ENCODE results near the gene CPT1B. TPM values are rescaled to one million over a fixed set of nuclear protein-coding genes. Genes with fewer than 3 reads are reported as not detected.
"Not testable (repeated sequence)": the region's sequence is repeated elsewhere in the genome, so short reads cannot be mapped to it uniquely, and the experiment has no call there.

Gene CPT1B
- total RNA-seq, 1 donor from 2014 or later = 32.7 TPM

- Histone ChIP-seq H3K27me3 (ENCODE audit: insufficient read depth, low read length) (peaks cover 23% of the 10 kb centered on the region), H3K9me3 (ENCODE audit: insufficient read depth, low read depth, low read length) (no peaks in the 10 kb centered on the region), H3K27ac (ENCODE audit: low read depth, low read length) (no peak overlapping the region), H3K4me3 (ENCODE audit: insufficient read depth, low read depth, low read length) (no peak overlapping the region), H3K9ac (ENCODE audit: low read length) (no peak overlapping the region), H4K20me1 (ENCODE audit: insufficient read depth, low read length) (no peaks in the 10 kb centered on the region), H3K79me2 (ENCODE audit: insufficient read depth, low read length) (no peaks in the 10 kb centered on the region), H3K36me3 (ENCODE audit: insufficient read depth, low read length) (no peaks in the 10 kb centered on the region), H2AFZ (ENCODE audit: low read depth, low read length) (no peak overlapping the region), H3K4me1 (ENCODE audit: insufficient read depth, low read length) (peaks cover 14% of the 10 kb centered on the region), H3K4me2 (ENCODE audit: low read length) (no peak overlapping the region)
- no peaks in the 10 kb centered on the region for H3K36me3 Mint-ChIP-seq (ENCODE audit: low read depth, unreplicated experiment)
- DNase-seq (ENCODE audit: low read depth) (no peak), FAIRE-seq (no peak)
- TF ChIP-seq EZH2 (IDR thresholded peaks at IDR 0.05; ENCODE audit: insufficient read depth, low read length) = no peak
- peaks cover 15% of the 10 kb centered on the region for H3K27me3 Mint-ChIP-seq (ENCODE audit: low read depth, unreplicated experiment)
- H3K4me3 Mint-ChIP-seq (ENCODE audit: unreplicated experiment) = no peak overlapping the region
- peaks cover 4% of the 10 kb centered on the region for H3K4me1 Mint-ChIP-seq (ENCODE audit: low read depth, unreplicated experiment)
- H3K27ac Mint-ChIP-seq (ENCODE audit: unreplicated experiment) = no peak overlapping the region
- peaks cover 4% of the 10 kb centered on the region for H3K9me3 Mint-ChIP-seq (ENCODE audit: unreplicated experiment)
These were observed 43.1 kb downstream of the CPT1B start for GRCh38 chr22:50535113-50535512.

- not testable (repeated sequence) for H3K4me3 ChIP-seq (ENCODE audit: insufficient read depth, low read depth, low read length); H3K4me1 Mint-ChIP-seq (ENCODE audit: low read depth, unreplicated experiment); H3K4me3 Mint-ChIP-seq (ENCODE audit: unreplicated experiment); H3K9me3 Mint-ChIP-seq (ENCODE audit: unreplicated experiment); H3K79me2 ChIP-seq (ENCODE audit: insufficient read depth, low read length); H4K20me1 ChIP-seq (ENCODE audit: insufficient read depth, low read length); H3K36me3 ChIP-seq (ENCODE audit: insufficient read depth, low read length); H3K27ac Mint-ChIP-seq (ENCODE audit: unreplicated experiment); H2AFZ ChIP-seq (ENCODE audit: low read depth, low read length); FAIRE-seq; H3K27ac ChIP-seq (ENCODE audit: low read depth, low read length); H3K4me2 ChIP-seq (ENCODE audit: low read length); H3K36me3 Mint-ChIP-seq (ENCODE audit: low read depth, unreplicated experiment); H3K9me3 ChIP-seq (ENCODE audit: insufficient read depth, low read depth, low read length); H3K9ac ChIP-seq (ENCODE audit: low read length)
- peaks cover 15% of the 10 kb centered on the region for H3K27me3 Mint-ChIP-seq (ENCODE audit: low read depth, unreplicated experiment)
- peak; percentile 54 for DNase-seq (ENCODE audit: low read depth)
- peaks cover 11% of the 10 kb centered on the region for H3K4me1 ChIP-seq (ENCODE audit: insufficient read depth, low read length)
- H3K27me3 ChIP-seq (ENCODE audit: insufficient read depth, low read length) = peaks cover 32% of the 10 kb centered on the region
These were observed 44.1 kb downstream of the CPT1B start for GRCh38 chr22:50533856-50534711.

DNA sequence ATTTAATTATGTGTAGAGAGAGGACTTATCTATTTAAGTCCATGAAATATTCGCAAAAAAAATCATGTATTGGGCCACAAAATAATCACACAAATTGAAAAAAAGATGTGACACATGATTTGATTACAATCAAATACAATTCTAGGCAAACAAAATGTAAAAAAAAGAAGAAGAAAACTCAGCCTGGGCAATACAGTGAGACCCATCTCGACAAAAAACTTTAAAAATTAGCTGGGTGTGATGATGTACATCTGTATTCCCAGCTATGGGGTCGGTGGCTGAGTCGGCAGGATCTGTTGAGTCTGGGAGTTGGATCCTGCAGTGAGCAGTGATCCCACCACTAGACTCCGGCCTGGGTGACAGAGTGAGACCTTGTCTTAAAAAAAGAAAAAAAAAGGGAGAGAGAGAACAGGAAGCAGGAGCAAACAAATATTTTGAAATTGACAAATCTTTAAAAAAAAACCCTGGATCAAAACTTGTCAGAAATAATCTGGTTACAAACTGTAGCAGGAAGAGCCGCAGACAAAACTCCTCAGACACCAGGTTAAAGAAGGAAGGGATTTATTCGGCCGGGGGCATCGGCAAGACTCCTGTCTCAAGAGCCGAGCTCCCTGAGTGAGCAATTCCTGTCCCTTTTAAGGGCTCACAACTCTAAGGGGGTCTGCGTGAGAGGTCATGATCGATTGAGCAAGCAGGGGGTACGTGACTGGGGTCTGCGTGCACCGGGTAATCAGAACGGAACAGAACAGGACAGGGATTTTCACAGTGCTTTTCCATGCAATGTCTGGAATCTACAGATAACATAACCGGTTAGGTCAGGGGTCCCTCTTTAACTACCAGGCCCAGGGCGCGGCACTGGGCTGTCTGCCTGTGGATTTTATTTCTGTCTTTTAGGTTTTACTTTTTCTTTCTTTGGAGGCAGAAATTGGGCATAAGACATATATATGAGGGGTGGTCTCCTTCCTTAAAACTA is 45.1 kb downstream of the CPT1B start:
- Histone ChIP-seq H3K9me3 (ENCODE audit: insufficient read depth, low read depth, low read length) (no peaks in the 10 kb centered on the region), H3K4me2 (ENCODE audit: low read length) (no peak overlapping the region), H4K20me1 (ENCODE audit: insufficient read depth, low read length) (peaks cover 10% of the 10 kb centered on the region), H3K4me3 (ENCODE audit: insufficient read depth, low read depth, low read length) (no peak overlapping the region), H3K36me3 (ENCODE audit: insufficient read depth, low read length) (no peaks in the 10 kb centered on the region), H3K27ac (ENCODE audit: low read depth, low read length) (no peak overlapping the region), H3K27me3 (ENCODE audit: insufficient read depth, low read length) (peaks cover 33% of the 10 kb centered on the region), H3K9ac (ENCODE audit: low read length) (no peak overlapping the region), H3K4me1 (ENCODE audit: insufficient read depth, low read length) (peaks cover 11% of the 10 kb centered on the region), H3K79me2 (ENCODE audit: insufficient read depth, low read length) (no peaks in the 10 kb centered on the region), H2AFZ (ENCODE audit: low read depth, low read length) (no peak overlapping the region)
- H3K4me1 Mint-ChIP-seq (ENCODE audit: low read depth, unreplicated experiment) = no peaks in the 10 kb centered on the region
- TF ChIP-seq EZH2 (IDR thresholded peaks at IDR 0.05; ENCODE audit: insufficient read depth, low read length) = no peak
- no peak for TF ChIP-seq CTCF (IDR thresholded peaks at IDR 0.05; ENCODE audit: insufficient read depth, low read depth, low read length)
- peaks cover 1% of the 10 kb centered on the region for H3K36me3 Mint-ChIP-seq (ENCODE audit: low read depth, unreplicated experiment)
- peak overlapping the region; percentile 76 for H3K4me3 Mint-ChIP-seq (ENCODE audit: unreplicated experiment)
- no peak for FAIRE-seq
- DNase-seq (ENCODE audit: low read depth) = no peak
- peak overlapping the region; percentile 69 for H3K27ac Mint-ChIP-seq (ENCODE audit: unreplicated experiment)
- peaks cover 12% of the 10 kb centered on the region for H3K27me3 Mint-ChIP-seq (ENCODE audit: low read depth, unreplicated experiment)
- H3K9me3 Mint-ChIP-seq (ENCODE audit: unreplicated experiment) = peaks cover 4% of the 10 kb centered on the region
